GM19043 (cell line): ENCODE measurements around the gene RIOX2.
A peak's percentile ranks its signal among the peaks of the same experiment; 100 is the strongest.
"Not testable (repeated sequence)": the region's sequence is repeated elsewhere in the genome, so short reads cannot be mapped to it uniquely, and the experiment has no call there.

Source experiments
- ATAC-seq: cut with Tn5 transposase; IDR thresholded peaks from one replicate; pipeline ENCODE4 v1.9.1; 2021; ENCODE audit warnings: low read depth; ENCODE audit not compliant: unreplicated experiment

RIOX2 gene

DNA sequence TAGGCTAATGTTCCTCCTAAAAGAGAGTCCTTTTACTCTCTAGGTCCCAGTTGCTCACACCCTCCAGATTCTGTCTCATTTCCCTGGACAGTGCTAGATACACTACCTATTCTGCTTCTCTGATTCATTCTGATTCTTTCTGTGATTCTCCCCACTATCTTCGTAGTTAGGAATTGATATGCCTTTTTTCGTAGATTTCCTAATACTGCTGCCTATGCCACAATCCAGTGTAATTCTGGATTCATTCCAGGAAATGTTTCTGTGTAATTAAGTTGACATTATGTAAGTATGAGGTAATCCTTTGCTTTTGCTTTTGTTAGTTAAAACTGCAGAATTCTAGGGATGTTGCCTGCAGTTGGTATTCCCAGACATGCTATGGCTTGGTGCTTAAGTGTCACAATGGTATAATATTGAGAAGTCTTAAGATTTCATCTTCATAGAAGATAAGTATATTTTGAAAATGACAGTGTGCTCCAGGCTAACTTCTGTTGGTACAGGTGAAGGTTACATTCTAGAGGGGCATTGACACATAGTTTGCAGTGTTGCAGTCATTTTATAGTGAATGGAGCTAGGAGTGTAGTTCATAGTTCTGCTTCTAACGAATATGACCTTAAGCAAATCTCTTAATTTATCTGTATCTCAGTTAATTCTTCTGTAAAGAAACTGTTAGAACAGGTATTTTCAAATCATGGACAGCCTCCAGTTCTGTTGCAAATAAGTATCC, 54.3 kb downstream of the RIOX2 start:
- ATAC-seq = no peak

DNA sequence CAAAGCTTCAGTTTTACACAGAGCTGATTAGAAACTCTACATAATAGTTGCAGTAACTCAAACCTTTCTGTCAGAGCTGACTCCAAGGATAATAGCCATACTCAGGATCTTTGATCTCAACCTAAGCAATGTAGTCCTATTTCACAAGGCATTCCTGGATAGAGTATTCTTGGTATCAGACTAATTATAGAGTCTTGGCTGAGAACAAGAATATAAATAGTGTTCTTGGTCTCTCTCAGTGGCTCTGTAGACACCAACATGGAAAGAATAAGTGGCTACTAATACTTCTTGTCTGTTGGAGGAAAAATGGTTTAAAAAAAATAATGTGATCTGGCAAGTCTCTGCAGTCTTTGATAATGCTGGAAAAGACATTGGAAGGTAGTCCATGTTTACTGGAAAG, 55.7 kb downstream of the RIOX2 start:
- no peak for ATAC-seq

DNA sequence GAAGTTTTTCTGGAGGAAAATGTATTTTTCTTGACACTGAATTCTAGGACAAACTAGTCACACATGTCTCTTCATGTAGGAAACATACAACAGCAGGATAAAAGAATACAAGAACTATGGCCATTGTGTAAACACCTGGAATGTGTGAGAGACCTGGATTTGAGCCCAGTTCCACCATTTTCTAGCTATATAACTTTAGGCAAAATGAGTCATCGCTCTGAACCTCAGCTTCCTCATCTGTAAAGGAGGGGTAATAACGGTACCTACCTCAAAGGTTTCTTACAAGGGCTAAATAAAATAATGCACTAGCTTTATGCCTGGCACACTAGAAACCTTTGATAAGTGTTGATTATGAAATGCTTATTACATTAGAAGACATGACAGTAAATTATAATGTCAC, 57.8 kb downstream of the RIOX2 start:
- no peak for ATAC-seq

DNA sequence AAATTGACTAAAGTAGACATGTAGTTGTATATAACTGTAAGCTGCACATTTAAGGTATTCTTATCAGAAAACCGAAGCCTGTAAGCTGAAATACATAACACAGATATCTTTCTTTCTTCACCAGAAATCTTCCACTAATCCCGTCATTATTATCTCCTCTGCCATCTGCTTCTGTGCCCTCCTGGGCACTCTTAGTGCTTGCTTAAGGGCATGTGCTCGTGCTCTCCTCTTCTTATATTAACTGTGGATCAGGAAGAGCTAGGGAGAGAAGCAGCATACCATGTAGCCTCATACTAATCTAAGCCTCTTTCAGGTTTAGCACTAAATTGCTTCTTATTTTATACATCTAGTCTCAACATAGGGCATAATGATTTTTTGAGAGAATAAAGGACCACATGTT, 60.8 kb downstream of the RIOX2 start:
- ATAC-seq = no peak

DNA sequence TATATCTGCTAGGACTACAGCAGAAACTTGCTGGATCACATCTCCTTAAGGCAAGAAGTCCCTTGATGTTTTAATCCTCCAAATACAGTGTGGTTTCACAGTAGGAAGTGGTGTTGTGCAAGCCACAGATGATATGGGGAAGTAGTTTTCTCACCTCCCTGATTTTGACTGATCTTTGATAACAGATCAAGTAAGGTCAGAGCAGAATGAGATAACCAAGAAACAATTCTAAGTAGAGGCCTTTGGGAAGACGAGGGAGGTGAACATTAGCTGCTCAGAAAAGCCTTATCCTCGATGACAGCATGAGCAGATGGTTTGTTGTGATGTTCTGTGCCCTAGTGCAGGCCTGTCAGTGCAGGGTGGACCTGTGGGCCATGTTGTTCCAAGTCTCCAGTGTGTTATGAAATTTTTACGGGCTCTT, 61.3 kb downstream of the RIOX2 start:
- ATAC-seq = no peak

DNA sequence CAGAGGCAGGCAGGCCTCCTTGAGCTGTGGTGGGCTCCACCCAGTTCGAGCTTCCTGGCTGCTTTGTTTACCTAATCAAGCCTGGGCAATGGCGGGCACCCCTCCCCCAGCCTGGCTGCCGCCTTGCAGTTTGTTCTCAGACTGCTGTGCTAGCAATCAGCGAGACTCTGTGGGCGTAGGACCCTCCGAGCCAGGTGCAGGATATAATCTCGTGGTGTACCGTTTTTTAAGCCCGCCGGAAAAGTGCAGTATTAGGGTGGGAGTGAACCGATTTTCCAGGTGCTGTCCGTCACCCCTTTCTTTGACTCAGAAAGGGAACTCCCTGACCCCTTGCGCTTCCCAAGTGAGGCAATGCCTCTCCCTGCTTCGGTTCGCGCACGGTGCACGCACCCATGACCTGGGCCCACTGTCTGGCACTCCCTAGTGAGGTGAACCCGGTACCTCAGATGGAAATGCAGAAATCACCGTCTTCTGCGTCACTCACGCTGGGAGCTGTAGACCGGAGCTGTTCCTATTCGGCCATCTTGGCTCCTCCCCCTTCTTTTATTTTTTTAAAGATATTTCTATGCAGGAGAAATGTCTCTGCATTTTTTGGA, 61.9 kb downstream of the RIOX2 start:
- ATAC-seq = not testable (repeated sequence)

DNA sequence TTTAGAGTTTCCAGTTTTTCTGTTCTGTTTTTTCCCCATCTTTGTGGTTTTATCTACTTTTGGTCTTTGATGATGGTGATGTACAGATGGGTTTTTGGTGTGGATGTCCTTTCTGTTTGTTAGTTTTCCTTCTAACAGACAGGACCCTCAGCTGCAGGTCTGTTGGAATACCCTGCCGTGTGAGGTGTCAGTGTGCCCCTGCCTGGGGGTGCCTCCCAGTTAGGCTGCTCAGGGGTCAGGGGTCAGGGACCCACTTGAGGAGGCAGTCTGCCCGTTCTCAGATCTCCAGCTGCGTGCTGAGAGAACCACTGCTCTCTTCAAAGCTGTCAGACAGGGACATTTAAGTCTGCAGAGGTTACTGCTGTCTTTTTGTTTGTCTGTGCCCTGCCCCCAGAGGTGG, 62.4 kb downstream of the RIOX2 start:
- not testable (repeated sequence) for ATAC-seq

DNA sequence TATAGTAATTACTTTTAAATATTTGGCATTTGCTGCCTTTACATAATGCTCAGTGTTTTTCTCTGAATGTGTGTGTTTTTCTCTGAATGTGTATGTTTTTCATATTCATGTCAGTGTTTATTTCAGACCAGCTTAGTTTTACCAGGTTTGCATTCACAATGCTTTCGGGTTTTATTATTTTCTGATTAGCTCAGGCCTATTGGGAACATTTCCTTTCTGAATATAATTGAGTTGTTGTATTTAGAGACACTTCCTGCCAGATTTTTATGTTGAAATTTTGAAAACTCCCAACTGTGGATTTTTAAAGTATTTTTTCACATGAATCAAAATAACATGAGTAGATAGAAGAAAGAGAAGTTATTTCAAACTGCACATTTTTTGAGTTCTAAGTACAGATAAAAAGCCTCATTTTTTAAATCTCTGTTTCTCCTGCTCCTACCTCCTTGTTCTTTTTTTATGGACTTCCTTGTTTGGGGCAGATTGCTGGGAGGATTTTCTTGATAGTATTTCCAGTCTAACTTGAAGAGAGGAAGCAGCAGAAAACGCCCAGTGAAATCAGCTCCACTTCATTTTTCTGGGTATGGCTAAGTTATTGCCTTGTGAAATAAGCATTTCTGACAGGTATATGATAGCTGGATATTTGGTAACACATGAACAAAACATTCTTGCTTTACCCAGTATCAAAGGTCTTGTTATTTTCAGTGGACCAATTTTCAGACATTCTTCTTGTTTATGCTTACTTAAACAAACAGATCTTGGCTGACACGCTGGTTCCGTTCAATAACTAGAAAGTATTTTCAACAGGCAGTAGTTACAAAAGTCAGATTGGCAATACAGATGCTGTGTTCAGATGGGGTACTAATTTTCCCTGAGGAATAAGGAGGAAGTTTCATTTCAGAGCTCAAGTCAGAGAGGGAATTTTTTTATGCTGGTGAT, 70.7 kb downstream of the RIOX2 start:
- ATAC-seq = no peak

DNA sequence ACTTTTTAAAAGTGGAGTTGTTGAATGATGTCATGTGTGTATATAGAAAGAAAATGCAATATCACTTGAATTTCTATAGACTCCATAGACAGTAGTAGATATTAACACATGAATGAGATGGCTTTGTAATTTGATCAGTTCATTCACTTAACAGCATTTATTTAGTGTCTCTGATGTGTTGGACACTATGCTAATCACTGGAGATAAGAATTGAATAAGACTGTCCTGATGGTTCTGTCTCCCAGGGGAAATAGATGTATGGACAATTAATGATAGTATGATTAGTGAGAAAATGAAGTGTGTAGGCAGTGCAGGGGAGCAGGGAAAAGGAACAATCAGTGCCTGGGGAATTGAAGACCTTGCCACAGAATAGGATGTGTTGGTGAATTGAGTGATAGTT, 72.9 kb downstream of the RIOX2 start:
- ATAC-seq = no peak

DNA sequence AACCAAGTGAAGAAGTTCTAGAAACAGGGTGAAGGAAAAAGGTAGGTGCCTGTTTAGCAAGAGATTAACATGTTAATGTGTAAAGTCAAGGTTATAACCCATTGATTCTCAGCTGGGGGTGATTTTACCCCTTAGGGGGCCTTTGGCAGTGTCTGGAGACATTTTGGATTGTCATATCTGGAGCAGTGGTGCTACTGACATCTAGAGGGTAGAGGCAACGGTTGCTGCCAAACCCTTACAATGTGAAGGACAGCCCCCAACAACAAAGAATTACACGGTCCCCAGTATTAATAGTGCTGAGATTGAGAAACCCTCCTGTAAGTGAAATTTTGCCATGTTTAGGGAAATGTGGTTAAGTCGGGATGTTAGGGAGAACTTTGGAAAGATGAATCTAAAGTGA, 75.7 kb downstream of the RIOX2 start:
- ATAC-seq = no peak

DNA sequence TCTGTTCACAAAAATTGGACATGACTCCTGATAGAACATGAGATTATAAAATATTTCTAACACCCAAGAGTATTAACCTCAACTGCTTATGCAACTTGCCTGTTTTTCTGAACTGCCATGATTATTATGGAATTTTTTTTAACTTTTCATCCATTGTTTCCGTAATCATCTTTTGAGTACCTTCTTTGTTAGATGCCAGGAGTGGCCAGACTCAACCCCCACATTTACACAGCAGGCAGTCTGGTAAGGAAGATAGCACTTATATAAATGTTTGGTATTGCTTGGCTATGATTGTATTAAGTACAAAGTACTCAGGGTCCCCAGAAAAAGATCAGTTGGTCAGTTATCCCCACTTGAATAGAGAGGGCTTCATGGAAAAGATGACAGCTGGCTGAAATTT, 76.1 kb downstream of the RIOX2 start:
- no peak for ATAC-seq

DNA sequence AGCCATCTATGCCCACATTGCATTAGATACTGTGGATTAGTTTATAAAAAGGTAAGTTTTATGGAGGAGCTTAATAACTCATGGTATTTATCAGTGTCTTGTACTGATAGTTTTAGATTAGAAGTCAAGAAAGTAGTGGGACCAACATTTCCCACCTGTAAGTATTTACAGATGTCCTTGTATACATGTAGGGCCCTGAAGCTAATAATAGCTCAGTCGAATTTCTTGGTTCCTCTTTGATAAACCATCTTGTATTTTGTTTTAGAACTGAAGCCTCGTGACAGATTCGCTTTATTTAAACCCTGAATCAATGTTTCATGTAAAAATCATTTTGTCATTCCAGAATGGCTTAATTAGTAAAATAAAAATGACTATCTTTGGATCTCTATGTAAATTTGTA, 77.0 kb downstream of the RIOX2 start:
- peak; percentile 61 for ATAC-seq

DNA sequence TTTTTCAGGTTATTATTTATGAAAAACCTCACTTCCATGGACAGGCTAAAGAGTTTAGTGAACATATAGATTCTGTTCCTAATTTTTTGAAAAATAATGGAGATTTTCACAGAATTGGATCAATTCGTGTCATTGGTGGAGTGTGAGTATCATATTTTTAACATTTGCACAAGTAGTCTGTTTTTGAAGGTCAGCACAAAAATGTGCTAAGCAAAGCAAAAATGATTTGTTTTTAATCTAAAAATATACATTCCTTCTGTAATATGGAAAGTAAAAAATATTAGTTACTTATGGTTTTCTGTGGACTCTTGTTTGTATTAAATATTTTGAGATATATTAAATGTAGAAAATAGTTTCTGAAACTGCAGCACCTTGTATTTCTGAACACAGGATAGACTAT, 79.4 kb downstream of the RIOX2 start:
- no peak for ATAC-seq
